Endometrium (tissue), 2 donors: ENCODE results near the gene AUTS2.
A peak's percentile ranks its signal among the peaks of the same experiment; 100 is the strongest.

Source experiments
- FAIRE-seq: peaks from 2 replicates; lab custom pipeline; 2012; peaks lifted over from hg19 to GRCh38; lab: Jason Lieb, UNC
- donor health status: control.
- donor health status: control.

The AUTS2 gene

DNA sequence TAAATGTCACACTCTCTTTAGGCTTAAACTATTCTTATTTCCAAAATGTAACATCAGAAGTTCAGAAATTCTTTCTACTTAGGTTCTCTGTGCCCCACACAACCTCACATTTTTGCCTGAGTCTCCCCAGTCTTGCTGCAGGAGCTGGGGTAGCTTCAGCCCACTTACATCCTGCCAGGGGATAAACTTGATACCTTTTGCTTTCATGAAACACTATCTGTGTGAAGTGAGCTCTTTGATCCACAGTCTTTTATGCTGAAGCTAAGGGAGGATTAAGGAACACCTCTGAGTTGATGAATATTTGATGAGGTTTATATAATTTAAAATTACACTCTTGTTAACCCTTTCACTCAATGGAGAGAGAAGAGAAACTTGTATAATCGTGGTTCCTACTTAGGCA, 341.0 kb downstream of the AUTS2 start:
- no peak for FAIRE-seq

DNA sequence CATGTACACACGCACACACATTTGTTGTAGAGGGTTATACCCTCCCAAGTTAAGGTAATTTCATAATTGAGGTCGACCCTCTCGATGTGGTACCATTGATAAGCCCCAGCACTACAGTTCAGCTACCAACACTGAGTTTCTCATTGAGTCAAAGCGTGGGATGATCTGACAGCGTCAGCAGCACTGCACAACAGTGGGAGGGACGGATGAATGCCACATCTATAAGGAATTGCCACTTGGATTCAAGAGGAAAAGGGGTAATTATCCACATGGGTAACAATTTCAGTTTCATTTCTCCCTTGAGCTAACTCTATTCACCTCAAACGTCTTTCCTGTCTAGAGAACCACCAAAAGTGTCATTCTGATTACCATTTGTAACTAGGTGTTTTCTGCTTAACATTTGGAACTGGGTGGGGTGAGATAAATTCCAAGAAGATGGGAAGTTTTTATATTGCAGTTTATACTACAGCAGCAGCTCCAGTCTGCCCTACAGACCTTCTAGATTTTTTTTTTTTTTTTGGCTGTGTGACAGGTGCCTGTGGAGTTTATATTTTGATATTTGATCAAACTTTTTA, 342.9 kb downstream of the AUTS2 start:
- no peak for FAIRE-seq

DNA sequence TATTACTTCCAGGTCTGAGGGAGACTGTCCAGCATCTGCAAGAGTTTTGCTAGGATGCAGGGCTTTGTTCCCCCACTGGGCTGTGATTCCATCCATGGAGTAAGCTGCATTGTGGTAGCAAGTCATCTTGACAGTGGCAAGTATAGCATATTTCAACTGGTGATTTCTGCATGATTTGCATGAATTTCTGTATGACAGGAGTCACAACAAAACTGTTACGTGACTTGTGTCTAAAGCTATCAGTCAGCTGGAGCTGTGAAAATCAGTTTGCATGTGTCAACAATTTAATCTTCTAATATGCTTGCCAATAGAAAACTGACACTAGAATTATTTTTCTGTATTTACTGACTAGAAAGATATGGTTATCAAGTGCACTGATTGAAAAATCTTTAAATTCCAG, 344.3 kb downstream of the AUTS2 start:
- FAIRE-seq, result no peak

DNA sequence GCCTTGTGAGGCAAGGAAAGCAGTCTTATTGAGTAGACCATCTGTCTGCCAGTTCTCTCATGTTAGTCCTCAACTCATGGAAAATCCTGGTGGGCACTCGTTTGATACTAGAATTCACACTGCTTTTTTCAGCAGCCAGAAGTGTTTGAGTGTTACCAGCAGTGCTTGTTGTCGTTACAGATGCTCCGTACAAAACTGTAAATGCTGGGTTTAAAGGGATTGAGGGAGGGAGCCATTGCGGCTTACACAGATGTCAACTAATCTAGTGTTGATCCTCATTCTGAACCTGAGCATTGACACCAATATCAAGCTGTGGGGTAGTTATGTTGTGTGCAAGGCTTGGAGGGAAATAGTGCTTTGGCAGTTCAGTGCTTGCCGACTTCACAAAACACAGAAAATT, 348.6 kb downstream of the AUTS2 start:
- no peak for FAIRE-seq

DNA sequence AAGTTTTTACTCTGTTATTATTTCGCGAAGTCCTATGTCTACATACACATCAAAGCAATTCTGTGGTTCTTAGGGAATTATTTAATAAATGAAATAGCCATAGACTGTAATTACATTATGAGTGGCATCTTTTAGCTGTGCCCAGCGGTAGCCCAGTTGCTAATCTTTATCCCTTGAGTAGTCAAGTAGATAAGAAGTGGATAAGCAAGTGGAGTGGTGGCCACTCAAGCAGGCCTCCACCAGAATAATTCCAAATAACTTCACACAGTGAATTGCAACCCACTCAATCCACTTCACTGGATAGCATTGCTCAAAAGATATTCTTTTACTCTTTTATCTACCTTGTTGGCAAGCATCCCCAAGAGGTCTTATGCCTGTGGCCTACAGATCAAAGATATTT, 349.7 kb downstream of the AUTS2 start:
- FAIRE-seq, result no peak

DNA sequence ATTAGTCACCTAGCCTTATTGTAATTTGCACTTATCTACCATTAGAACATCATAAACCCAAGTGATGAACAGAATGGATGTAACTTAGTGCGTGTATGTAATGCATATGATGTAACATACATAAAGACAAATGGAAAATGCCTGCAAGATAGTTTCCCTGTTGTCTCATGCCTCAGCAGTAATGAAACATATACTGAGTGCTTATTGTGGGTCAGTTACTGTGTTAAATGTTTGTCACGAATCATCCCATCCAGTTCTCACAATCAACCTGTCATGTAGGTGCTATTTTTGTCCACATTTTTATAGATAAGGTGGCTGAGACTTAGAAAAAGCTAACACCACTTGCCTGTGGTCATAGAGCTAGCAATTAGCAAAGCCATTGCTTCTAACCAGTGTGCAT, 350.8 kb downstream of the AUTS2 start:
- FAIRE-seq, result no peak

DNA sequence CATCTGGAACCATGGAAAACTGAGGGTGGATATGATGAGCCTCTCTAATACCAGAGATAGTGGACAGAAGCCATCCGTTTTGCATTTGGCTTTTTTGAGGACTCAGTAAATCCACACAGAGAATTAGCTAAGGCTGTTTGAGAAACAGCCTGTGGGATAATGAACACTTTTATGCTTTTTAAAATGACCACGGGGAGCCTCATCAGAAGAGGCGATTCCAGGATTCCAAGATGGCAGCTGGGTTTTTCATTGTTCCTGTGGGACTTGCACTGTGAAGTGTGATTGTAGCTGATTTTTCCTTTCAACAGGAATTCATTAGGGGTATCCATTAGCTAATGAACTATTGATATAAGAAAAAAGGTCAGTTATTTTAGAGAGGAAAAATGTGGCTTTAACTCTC, 353.2 kb downstream of the AUTS2 start:
- no peak for FAIRE-seq

DNA sequence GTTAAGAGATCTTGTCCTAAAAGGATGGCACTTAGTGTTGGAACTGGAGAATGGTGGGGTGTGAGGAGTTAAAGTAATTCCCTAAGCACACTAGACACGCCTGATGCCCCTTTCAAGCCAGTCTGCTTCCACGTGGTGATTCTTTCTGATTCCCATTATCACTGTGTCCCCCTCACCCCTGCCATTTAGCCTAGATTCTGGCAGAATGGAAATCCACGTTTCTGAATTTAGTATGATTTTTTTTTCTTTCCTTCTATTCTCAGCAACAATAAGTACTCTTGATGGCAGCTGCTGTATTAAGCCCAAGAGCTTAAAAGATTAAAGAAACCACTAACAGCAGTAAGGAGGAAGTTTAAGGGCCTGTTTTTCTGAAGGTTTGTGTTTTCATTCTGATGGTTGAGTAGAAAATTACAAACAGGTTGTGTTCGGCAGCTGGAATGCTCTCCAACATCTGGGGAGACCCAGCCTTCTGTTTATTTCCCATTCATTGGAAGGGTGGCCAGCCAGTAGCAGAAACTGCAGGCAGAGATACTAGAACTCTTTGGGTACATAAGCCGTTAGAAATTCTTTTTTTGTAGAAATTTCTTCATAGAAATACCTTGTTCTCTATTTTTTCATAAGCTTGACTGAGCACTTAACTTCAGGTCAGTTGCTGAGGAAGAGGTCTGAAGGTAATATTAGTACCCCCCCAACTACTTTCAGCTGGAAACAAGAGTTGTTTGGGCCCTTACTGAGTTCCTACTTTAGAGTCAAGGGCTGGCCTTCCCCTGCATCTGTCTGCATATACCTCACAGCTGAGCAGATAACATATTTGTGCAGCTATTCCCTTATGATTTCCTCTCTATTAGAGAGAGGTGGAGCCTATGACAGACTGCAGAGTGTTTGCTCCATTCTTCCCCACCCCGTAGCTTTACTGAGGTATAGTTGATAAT, 355.1 kb downstream of the AUTS2 start:
- FAIRE-seq, result peak; percentile 84

DNA sequence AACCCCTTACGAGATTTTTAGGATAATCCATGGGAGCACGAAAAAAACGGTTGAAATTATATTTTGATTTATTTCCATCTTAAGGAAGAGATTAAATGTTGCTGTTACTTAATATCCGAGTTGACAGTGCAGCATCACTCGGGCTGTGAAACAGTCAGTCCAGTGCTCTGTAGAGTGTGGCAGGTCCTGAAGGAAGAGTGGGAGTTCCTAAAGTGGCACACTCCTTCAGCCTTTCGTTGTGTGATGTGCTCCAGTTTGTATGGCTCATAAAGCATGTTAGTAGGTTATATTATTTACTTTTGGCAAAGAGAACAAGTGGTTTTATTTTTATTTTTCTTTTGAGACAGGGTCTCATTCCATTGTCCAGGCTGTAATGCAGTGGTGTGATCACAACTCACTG, 358.3 kb downstream of the AUTS2 start:
- FAIRE-seq, result no peak

DNA sequence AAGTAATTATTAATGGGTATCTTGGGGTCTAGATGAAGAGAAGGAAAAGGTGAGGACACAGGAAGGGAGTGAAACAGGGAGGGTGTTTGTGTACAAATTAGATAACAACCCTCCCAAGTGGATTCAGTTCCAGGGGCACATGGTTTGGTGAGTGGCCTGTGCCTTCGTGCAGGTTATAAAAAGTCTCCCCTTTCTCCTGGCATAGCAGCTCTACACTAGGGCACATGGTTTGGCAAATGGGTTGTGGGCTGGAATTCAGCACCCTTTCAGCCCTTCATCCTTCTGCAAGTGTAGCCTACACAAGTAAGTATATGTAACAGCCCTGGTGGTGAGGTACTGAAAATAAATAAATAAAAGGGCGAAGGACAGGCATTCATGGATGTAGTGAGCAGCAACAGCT, 359.4 kb downstream of the AUTS2 start:
- FAIRE-seq, result no peak

DNA sequence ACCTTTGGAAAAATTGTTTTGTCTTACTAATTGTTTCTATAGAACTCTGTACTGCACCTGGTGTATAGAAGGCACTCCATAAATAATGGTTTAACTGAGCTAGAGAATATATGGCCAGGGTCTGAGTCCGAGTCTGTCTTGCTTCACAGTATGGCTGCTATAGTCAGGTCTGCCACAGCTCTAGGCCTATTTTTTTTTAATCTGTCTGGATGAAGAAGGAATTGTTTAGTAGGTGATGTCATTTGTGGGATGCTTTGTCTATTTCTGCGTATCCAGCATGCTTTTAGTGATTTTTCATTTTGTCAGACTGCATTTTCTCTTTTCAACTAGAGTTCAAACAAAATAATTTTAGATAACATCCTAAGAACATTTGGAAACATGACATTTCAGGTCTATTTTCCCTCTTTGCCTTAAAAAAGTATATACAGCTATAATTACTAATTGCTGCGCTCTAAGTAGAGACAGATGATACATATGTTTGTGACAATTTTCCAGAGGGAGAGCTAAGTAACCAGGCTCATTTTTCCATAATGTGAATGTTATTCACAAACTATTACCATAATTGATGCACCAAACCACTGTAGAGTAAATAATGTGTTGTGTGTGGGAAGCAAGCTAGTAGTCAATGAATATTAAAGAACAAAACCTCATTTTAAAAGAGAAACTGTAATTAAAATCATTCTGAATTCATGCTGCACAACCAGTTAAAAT, 361.7 kb downstream of the AUTS2 start:
- FAIRE-seq, result no peak

DNA sequence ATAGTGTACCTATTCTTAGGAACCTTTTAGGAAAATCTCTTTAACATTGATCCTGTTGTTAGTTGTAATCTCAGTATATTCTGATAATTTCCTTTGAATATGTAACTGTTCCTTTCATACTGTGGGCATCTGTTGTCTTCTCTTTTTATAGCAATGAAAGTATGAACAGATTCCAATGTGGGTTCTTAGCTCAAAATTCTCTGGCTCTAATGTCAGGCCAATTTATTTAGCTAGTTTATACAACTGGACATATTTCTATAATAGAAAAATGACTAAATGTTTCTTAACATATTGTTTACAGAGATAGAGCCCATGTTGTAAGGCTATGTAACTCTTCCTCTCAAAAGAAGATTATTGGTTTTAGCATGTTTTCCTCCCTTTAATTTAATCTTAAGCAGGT, 363.2 kb downstream of the AUTS2 start:
- no peak for FAIRE-seq

DNA sequence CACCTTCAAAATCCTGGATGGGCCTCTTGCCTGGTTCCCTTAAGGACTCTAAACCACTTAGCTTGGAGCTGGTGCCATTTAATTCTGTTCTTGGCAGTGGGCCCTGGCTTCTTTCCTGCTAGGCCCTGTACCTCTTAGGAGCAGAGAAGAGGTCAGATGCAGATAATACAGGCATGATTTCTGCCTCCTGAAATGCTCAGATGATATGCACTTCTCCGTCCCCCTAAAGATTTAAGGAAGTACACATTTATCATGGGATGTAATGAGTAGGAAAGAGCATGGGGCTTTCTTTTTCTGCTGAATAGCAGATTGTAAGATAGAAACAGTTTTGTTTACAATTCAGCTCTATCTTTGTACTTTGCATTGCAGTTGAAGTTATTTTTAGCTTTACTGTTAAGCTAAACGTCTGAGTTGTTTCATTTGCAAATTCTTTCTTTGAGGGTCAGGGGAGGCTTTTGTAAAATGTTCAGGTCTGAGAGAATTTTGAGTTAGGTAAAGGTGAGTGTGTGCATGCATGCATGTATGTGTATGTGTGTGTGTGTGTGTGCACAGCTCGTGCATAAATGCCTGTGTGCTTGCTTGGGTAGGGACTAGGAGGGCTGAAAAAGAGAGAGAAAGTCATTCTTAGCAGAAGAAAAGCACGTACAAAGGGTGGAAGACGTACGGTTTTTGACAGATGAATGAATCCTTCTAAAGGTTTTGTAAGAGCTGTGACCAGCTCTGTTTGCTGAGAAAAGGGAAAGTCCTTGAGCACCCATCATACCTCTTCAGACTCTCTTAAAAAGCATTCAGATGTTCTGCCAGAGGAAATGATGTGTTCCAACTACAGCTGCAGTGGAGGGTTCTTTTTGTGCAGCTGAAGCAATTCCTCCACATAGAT, 364.2 kb downstream of the AUTS2 start:
- FAIRE-seq, result no peak

DNA sequence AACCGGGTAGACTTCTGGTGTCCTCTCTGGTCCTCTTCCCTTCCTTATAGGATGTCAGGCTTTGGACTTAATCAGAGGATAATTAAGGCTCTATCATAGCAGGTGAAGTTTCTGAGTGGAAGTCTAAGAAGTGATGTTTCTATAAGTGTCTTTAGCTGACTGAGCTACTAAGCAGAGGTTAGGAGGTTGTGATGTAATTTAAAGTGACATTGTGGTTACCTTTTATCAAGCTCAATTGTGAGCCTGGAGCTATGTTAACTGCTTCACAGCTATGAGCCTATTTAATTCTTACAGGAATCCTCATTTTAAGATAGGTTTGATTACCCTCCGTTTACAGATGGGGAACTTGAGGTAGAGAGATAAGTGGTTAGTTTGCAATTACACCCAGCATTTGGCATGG, 365.1 kb downstream of the AUTS2 start:
- no peak for FAIRE-seq

DNA sequence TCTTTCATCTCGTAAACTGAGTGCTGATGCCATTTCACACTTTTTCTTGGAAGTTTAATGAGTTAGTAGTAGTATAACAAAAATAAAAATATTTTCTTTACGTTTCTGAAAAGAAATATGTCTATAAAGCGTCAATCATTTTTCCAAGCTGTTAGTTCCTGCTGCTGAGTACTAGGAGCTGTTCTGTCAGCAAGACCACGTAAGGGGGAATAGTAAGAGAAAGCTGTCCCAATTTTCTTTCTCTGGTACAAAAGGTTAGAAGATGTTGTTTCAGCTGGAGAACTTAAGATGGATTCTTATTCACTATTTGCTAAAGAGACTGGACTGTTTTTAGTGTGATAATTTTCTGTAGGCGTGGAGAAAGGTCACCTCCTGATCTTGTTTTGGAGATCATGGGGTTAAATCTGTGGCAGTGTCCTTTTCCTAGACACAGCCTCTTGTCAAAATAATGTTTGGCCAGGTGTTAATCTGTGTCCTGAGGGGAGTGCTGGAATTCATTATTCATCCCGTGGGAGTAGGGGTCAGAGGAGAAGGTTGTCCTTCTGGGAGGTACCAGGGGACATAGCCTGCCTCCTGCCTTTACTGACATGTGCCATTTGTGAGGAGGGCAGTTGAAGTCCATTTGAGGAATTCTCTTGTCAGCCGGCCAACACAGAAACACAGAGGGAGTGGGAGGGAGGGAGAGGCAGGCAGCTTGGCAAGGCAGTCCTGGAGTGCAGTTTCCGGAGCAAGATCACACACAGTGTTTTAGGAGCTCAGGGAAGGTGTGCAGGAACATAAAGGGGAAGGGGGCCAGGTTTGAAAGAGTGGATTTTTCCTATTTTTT, 368.7 kb downstream of the AUTS2 start:
- FAIRE-seq, result no peak

DNA sequence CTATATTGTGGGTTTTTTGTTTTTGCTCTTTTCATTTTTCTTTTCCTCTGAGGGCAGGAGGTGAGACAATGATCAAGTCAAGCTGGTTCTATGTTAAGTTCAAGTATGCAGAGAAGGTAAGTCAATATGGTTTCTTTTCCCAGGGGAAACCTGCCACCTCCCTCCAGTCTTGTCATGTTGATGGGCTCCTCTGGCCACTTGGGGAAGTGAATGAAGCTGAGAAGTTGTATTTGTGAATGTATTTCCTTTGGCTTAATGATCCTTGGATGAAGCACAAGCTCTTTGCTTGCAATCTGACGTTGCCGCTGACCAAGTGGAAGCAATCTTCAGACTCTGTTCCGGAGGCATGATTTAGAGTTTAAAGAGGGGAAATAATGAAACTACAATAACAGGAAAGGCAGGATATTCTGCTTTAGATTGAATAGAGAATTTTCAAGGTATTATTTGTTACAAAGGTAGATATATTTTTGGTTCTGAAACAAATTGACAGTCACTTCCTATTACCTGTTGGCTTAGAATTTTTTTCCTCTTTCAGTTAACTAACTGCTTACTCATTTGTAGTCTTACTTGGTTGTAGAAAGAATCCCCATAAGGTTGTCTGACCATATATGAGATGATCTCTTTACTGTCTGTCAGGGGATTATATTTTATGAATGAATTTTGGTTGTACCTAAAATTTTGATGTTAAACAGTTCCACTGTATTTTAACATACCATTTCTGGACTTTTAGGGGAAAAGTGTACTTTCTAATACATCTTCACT, 369.6 kb downstream of the AUTS2 start:
- FAIRE-seq, result no peak

DNA sequence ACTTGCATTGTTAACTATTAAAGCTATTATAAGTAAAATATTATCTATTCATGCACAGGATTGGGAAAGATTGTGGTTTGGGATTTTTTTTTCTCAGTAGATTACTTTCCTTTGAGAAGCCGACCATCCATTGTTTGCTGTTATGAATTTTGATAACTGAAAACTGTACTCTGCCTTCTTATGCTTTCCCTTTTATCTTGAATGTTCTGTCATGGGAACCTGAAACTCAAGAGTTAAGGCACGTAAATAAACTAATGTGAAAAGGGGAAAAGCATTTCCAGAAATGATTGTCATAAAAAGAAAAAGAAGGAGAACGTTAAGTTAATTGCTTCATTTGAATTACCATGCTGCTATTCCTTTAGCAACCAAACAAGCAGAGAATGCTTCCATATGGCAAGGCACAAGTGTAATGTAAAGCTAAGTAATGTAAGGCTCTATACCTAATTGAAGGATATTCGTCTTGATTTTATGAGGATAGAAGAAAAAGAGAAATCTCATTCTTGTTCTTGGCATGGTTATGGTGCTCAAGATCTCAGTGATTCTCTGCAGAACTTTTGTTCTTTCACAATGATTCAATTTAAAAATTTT, 370.8 kb downstream of the AUTS2 start:
- FAIRE-seq, result no peak

DNA sequence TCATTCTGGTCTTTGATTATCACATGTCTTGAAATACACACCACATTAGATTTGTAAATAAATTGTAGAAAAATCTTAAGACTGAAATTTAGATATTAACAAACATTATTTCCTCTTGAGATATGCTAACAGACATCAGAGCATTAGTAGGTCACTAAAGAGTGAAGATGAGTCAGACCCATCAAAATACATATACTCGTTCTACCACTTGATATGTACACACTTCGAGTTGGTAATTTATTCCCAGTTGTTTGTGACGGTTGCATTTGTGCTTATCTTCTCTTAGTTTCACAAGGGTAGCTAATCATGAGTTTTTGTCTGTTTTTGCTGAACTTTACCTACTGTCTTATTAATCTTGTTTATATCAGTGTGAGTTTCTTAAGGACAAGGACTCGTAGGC, 383.4 kb downstream of the AUTS2 start:
- FAIRE-seq, result no peak

DNA sequence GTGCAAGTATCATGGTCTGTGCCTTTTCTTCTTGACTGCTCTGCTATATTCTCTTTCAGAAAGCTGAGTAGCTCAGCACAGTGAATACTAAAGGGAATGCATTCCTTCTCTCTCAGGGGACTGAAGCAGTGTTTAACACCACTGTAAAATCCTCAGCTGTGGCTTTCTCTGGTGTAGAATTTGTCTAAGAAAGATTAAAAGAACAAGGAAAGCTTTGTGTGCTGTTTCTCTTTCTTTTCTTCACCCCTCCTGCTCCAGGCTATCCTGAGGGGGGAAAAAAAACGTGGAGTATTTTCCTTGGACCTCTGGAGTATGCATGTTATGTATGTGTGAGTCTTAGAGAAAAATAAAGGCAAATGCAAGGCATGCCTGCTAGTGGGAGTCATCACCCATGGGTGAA, 383.9 kb downstream of the AUTS2 start:
- no peak for FAIRE-seq

DNA sequence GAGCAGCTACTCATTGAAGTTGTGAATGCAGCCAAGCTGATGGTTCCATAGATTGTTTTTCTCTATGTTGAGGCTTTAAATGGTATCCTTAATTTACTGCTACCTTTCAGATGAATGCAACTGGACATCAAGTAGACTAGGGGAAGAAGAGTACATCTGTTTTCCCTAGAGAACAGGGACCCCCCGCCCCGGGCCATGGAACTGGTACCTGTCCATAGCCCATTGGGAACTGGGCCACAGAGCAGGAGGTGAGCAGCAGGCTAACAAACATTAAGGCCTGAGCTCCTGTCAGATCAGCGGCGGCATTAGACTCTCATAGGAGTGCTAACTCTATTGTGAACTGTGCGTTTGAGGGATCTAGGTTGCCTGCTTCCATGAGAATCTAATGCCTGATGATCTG, 391.3 kb downstream of the AUTS2 start:
- FAIRE-seq, result no peak
